ENCODE measurements around the gene WDFY4.

WDFY4 gene

GRCh38 chr10:48898426-48898825, 213.8 kb downstream of the WDFY4 start:
- no peak for DNase-seq (ENCODE audit: insufficient read length, low spot score)
- TF ChIP-seq SPI1 (IDR thresholded peaks at IDR 0.05; ENCODE audit: low read depth, low read length) (no peak), POLR2A (IDR thresholded peaks at IDR 0.05; ENCODE audit: low read depth, low read length) (no peak), PAX5 (IDR thresholded peaks at IDR 0.05; ENCODE audit: insufficient read depth, low read length, severe bottlenecking) (no peak), TAF1 (IDR thresholded peaks at IDR 0.05; ENCODE audit: low read depth, low read length) (no peak), POLR2AphosphoS5 (IDR thresholded peaks at IDR 0.05; ENCODE audit: low read depth, low read length) (no peak), POU2F2 (IDR thresholded peaks at IDR 0.05; ENCODE audit: low read depth, low read length) (no peak)

GRCh38 chr10:48899781-48900180, 215.1 kb downstream of the WDFY4 start:
- DNase-seq (ENCODE audit: insufficient read length, low spot score) = no peak
- TF ChIP-seq TAF1 (IDR thresholded peaks at IDR 0.05; ENCODE audit: low read depth, low read length) (no peak), POLR2A (IDR thresholded peaks at IDR 0.05; ENCODE audit: low read depth, low read length) (no peak), PAX5 (IDR thresholded peaks at IDR 0.05; ENCODE audit: insufficient read depth, low read length, severe bottlenecking) (no peak), POU2F2 (IDR thresholded peaks at IDR 0.05; ENCODE audit: low read depth, low read length) (no peak), SPI1 (IDR thresholded peaks at IDR 0.05; ENCODE audit: low read depth, low read length) (no peak), POLR2AphosphoS5 (IDR thresholded peaks at IDR 0.05; ENCODE audit: low read depth, low read length) (no peak)
- FAIRE-seq = no peak

More at GRCh38 chr10:48898426-48898825, 213.8 kb downstream of the WDFY4 start:
- no peak for FAIRE-seq

- peak; percentile 32; the same call in 1 of the 2 replicates for TF ChIP-seq SPI1 (IDR thresholded peaks at IDR 0.05; ENCODE audit: low read depth, low read length)
- TF ChIP-seq POU2F2 (IDR thresholded peaks at IDR 0.05; ENCODE audit: low read depth, low read length) = no peak
- no peak for DNase-seq (ENCODE audit: insufficient read length, low spot score)
- no peak for FAIRE-seq
These were observed 215.7 kb downstream of the WDFY4 start for GRCh38 chr10:48900371-48900801.

- TF ChIP-seq TAF1 (IDR thresholded peaks at IDR 0.05; ENCODE audit: low read depth, low read length) = no peak
- TF ChIP-seq POU2F2 (IDR thresholded peaks at IDR 0.05; ENCODE audit: low read depth, low read length) = no peak
- TF ChIP-seq POLR2A (IDR thresholded peaks at IDR 0.05; ENCODE audit: low read depth, low read length) = no peak
- TF ChIP-seq PAX5 (IDR thresholded peaks at IDR 0.05; ENCODE audit: insufficient read depth, low read length, severe bottlenecking) = no peak
- TF ChIP-seq SPI1 (IDR thresholded peaks at IDR 0.05; ENCODE audit: low read depth, low read length) = no peak
- TF ChIP-seq POLR2AphosphoS5 (IDR thresholded peaks at IDR 0.05; ENCODE audit: low read depth, low read length) = no peak
- no peak for FAIRE-seq
- DNase-seq (ENCODE audit: insufficient read length, low spot score) = no peak
These were observed 216.6 kb downstream of the WDFY4 start for GRCh38 chr10:48901319-48901718.

- no peak for FAIRE-seq
- TF ChIP-seq PAX5 (IDR thresholded peaks at IDR 0.05; ENCODE audit: insufficient read depth, low read length, severe bottlenecking) (no peak), POLR2A (IDR thresholded peaks at IDR 0.05; ENCODE audit: low read depth, low read length) (no peak), POLR2AphosphoS5 (IDR thresholded peaks at IDR 0.05; ENCODE audit: low read depth, low read length) (no peak), SPI1 (IDR thresholded peaks at IDR 0.05; ENCODE audit: low read depth, low read length) (no peak), TAF1 (IDR thresholded peaks at IDR 0.05; ENCODE audit: low read depth, low read length) (no peak), POU2F2 (IDR thresholded peaks at IDR 0.05; ENCODE audit: low read depth, low read length) (no peak)
- DNase-seq (ENCODE audit: insufficient read length, low spot score) = no peak
These were observed 217.4 kb downstream of the WDFY4 start for GRCh38 chr10:48902096-48902495.

GRCh38 chr10:48903151-48903550, 218.5 kb downstream of the WDFY4 start:
- TF ChIP-seq POLR2AphosphoS5 (IDR thresholded peaks at IDR 0.05; ENCODE audit: low read depth, low read length) (no peak), SPI1 (IDR thresholded peaks at IDR 0.05; ENCODE audit: low read depth, low read length) (no peak)
- no peak for FAIRE-seq
- no peak for DNase-seq (ENCODE audit: insufficient read length, low spot score)

GRCh38 chr10:48904861-48905260, 220.2 kb downstream of the WDFY4 start:
- no peak for TF ChIP-seq PAX5 (IDR thresholded peaks at IDR 0.05; ENCODE audit: insufficient read depth, low read length, severe bottlenecking)
- TF ChIP-seq POU2F2 (IDR thresholded peaks at IDR 0.05; ENCODE audit: low read depth, low read length) = no peak
- no peak for TF ChIP-seq POLR2A (IDR thresholded peaks at IDR 0.05; ENCODE audit: low read depth, low read length)
- FAIRE-seq = no peak

GRCh38 chr10:48905311-48905710, 220.6 kb downstream of the WDFY4 start:
- TF ChIP-seq TAF1 (IDR thresholded peaks at IDR 0.05; ENCODE audit: low read depth, low read length) (no peak), SPI1 (IDR thresholded peaks at IDR 0.05; ENCODE audit: low read depth, low read length) (no peak), POU2F2 (IDR thresholded peaks at IDR 0.05; ENCODE audit: low read depth, low read length) (no peak), PAX5 (IDR thresholded peaks at IDR 0.05; ENCODE audit: insufficient read depth, low read length, severe bottlenecking) (no peak), POLR2AphosphoS5 (IDR thresholded peaks at IDR 0.05; ENCODE audit: low read depth, low read length) (no peak), POLR2A (IDR thresholded peaks at IDR 0.05; ENCODE audit: low read depth, low read length) (no peak)
- FAIRE-seq (no peak), DNase-seq (ENCODE audit: insufficient read length, low spot score) (no peak)

More at GRCh38 chr10:48904861-48905260, 220.2 kb downstream of the WDFY4 start:
- no peak for DNase-seq (ENCODE audit: insufficient read length, low spot score)

- no peak for TF ChIP-seq POU2F2 (IDR thresholded peaks at IDR 0.05; ENCODE audit: low read depth, low read length)
- no peak for TF ChIP-seq TAF1 (IDR thresholded peaks at IDR 0.05; ENCODE audit: low read depth, low read length)
- no peak for TF ChIP-seq POLR2A (IDR thresholded peaks at IDR 0.05; ENCODE audit: low read depth, low read length)
- no peak for TF ChIP-seq SPI1 (IDR thresholded peaks at IDR 0.05; ENCODE audit: low read depth, low read length)
- TF ChIP-seq PAX5 (IDR thresholded peaks at IDR 0.05; ENCODE audit: insufficient read depth, low read length, severe bottlenecking) = no peak
- TF ChIP-seq POLR2AphosphoS5 (IDR thresholded peaks at IDR 0.05; ENCODE audit: low read depth, low read length) = no peak
- no peak for FAIRE-seq
- DNase-seq (ENCODE audit: insufficient read length, low spot score) = no peak
These were observed 222.2 kb downstream of the WDFY4 start for GRCh38 chr10:48906841-48907240.

GRCh38 chr10:48907730-48908129, 223.1 kb downstream of the WDFY4 start:
- TF ChIP-seq SPI1 (IDR thresholded peaks at IDR 0.05; ENCODE audit: low read depth, low read length) = no peak
- TF ChIP-seq POU2F2 (IDR thresholded peaks at IDR 0.05; ENCODE audit: low read depth, low read length) = no peak
- TF ChIP-seq POLR2A (IDR thresholded peaks at IDR 0.05; ENCODE audit: low read depth, low read length) = no peak
- no peak for TF ChIP-seq TAF1 (IDR thresholded peaks at IDR 0.05; ENCODE audit: low read depth, low read length)
- TF ChIP-seq PAX5 (IDR thresholded peaks at IDR 0.05; ENCODE audit: insufficient read depth, low read length, severe bottlenecking) = no peak
- TF ChIP-seq POLR2AphosphoS5 (IDR thresholded peaks at IDR 0.05; ENCODE audit: low read depth, low read length) = no peak
- DNase-seq (ENCODE audit: insufficient read length, low spot score) (no peak), FAIRE-seq (peak; percentile 23)

Data from GM12891 (cell line).